ENCODE results near the gene NOL12.

GRCh38 chr22:37655252-37655563 lies 30.9 kb upstream of the NOL12 start:
- no peak for TF ChIP-seq POLR2A (IDR thresholded peaks at IDR 0.05)
- TF ChIP-seq CTCF (IDR thresholded peaks at IDR 0.05 in 8 of 11, conservative IDR thresholded peaks at IDR 0.05 in 3 of 11), result no peak

All from spleen (tissue), 7 donors.